Measurements from ENCODE around the gene RANBP17.
"Not testable (repeated sequence)": the region's sequence is repeated elsewhere in the genome, so short reads cannot be mapped to it uniquely, and the experiment has no call there.

The RANBP17 gene

DNA sequence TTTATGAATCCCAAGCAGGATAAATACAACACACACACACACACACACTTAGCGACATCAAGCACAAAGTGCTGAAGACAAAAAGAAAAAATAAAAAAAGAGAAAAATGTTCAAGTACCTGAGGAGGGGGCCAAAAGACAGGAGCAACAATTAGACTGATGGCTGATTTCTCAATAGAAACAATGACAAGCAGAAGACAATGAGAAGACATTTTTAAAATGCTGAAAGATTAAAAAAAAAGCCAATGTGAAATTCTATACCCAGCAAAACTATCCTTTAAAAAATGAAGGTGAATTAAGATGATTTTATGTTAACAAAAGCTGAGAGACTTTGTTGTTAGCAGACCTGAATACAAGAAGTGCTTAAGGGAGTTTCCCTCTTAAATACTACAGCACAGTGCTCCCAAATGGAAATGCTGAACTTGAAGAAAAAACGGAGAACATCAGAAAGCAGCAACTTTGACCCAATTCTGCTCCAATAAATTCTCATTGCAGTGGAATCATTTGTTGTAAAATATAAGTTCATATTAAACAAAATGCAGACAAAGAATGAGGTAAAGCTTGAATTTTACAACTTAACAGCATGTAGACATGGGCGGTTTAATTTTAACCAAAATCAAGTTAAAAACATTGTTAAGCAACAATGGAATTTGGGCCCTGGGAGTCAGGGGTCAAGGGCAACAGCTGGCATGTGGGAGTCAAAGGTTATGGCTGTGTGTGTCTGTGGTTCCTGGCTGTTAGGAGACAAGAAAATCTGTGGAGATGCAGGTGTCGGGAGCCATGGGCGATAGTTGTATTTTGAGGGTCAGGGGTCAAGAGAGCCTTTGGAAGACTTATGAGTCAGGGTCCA is 776 bp upstream of the RANBP17 start:
- TF ChIP-seq, protein P1, sequence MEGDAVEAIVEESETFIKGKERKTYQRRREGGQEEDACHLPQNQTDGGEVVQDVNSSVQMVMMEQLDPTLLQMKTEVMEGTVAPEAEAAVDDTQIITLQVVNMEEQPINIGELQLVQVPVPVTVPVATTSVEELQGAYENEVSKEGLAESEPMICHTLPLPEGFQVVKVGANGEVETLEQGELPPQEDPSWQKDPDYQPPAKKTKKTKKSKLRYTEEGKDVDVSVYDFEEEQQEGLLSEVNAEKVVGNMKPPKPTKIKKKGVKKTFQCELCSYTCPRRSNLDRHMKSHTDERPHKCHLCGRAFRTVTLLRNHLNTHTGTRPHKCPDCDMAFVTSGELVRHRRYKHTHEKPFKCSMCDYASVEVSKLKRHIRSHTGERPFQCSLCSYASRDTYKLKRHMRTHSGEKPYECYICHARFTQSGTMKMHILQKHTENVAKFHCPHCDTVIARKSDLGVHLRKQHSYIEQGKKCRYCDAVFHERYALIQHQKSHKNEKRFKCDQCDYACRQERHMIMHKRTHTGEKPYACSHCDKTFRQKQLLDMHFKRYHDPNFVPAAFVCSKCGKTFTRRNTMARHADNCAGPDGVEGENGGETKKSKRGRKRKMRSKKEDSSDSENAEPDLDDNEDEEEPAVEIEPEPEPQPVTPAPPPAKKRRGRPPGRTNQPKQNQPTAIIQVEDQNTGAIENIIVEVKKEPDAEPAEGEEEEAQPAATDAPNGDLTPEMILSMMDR (IDR thresholded peaks at IDR 0.05; ENCODE audit: low read depth, low read length, missing control alignments) = no peak
- DNase-seq (ENCODE audit: extremely low read depth, low read depth) = no peak
- H3K4me3 ChIP-seq (replicated peaks; ENCODE audit: low read depth, low read length) = peak overlapping the region; percentile 64; the same call in 1 of the 2 replicates

DNA sequence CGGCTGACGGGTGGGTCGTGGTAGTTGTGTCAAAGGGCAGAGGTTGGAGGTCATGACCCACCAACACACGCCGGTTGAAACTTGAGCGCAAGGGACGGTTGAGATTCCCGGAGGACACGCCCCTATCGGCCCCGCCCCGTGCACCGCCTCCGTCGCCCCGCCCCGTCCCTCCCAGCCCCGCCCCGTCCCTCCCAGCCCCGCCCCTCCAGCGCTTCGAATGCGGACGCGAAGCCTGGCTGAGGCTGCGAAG is 226 bp upstream of the RANBP17 start:
- H3K4me3 ChIP-seq (replicated peaks; ENCODE audit: low read depth, low read length) = peak overlapping the region; percentile 64
- DNase-seq (ENCODE audit: extremely low read depth, low read depth) = no peak

DNA sequence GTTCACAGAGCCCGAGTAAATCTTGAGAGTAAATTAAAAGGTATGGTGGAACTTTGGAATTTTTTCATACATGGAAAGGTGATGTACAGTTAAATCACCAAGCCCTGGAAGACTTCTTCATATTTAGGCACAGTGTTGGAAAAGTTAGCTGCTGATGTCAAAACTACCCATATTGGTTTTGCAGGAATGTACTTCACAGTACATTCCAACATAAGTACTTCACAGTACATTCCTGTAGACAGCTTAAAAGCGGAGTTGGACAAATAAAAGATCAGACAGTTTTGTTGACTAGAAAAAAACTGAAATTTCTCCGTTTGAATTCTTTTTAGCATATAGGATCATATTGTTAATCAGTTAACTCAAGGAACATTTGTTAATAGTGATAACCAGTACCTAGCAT is 1.8 kb downstream of the RANBP17 start:
- TF ChIP-seq, protein P1 (IDR thresholded peaks at IDR 0.05; ENCODE audit: low read depth, low read length, missing control alignments) = no peak
- H3K4me3 ChIP-seq (replicated peaks; ENCODE audit: low read depth, low read length) = no peak overlapping the region
- DNase-seq (ENCODE audit: extremely low read depth, low read depth) = no peak

More for the DNA sequence above, 226 bp upstream of the RANBP17 start:
- TF ChIP-seq, protein P1 (IDR thresholded peaks at IDR 0.05; ENCODE audit: low read depth, low read length, missing control alignments) = no peak

DNA sequence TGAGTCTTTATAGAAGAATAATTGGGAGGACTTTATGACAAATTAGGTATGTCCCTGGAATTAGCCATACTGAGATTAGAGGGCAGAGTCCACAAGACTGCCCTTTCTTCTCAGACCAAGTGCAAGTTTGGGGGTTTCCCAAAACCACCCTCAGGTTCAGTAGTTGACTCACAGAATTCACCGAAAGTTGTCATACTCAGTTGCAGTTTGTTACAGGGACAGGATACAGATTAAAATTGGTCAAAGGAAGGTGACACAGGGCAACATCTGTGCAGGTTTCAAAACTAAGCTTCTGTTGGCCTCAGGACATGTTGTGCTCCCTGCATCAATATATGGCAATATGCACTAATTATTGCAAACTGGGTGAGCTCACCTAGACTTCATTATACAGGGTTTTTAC is 3.8 kb downstream of the RANBP17 start:
- TF ChIP-seq, protein P1 (IDR thresholded peaks at IDR 0.05; ENCODE audit: low read depth, low read length, missing control alignments) = no peak
- DNase-seq (ENCODE audit: extremely low read depth, low read depth) = no peak
- H3K4me3 ChIP-seq (replicated peaks; ENCODE audit: low read depth, low read length) = no peak overlapping the region

DNA sequence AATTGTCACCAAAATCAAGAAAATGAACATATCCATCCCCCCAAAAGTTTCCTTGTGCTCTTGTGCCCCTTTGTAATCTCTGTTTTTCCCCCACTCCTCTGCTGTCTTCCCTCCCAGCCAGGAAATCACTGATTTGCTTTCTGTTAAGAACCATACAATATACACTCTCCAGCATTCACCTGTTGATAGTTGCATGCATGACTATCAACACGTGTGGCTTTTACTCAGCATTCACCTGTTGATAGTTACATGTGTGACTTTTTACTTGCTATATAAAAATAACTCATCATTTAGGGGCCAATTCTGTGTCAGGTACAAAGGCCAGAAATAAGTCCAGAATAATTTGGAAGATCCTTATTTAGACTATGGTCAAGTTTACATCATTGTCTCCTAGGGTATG is 6.0 kb downstream of the RANBP17 start:
- TF ChIP-seq, protein P1 (IDR thresholded peaks at IDR 0.05; ENCODE audit: low read depth, low read length, missing control alignments) = no peak
- DNase-seq (ENCODE audit: extremely low read depth, low read depth) = no peak
- H3K4me3 ChIP-seq (replicated peaks; ENCODE audit: low read depth, low read length) = no peak overlapping the region

DNA sequence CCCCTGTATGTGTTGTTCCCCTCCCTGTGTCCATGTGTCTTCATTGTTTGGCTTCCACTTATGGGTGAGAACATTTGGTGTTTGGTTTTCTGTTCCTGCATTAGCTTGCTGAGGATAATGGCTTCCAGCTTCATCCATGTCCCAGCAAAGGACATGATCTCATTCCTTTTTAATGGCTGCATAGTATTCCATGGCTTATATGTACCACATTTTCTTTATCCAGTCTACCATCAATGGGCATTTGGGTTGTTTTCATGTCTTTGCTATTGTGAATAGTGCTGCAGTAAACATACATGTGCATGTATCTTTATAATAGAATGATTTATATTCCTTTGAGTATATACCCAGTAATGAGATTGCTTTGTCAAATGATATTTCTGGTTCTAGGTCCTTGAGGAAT is 8.6 kb downstream of the RANBP17 start:
- not testable (repeated sequence) for H3K4me3 ChIP-seq (replicated peaks; ENCODE audit: low read depth, low read length)

DNA sequence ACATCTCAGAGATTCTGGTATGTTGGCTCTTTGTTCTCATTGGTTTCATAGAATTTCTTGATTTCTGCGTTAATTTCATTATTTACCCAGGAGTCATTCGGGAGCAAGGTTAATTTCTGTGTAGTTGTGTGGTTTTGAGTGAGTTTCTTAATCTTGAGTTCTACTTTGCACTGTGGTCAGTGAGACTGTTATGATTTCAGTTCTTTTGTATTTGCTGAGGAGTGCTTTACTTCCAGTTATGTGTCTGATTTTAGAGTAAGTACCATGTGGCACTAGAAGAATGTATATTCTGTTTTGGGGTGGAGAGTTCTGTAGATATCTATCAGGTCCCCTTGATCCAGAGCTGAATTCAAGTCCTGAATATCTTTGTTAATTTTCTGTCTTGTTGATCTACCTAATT is 12.2 kb downstream of the RANBP17 start:
- no peak overlapping the region for H3K4me3 ChIP-seq (replicated peaks; ENCODE audit: low read depth, low read length)
- DNase-seq (ENCODE audit: extremely low read depth, low read depth) = no peak
- TF ChIP-seq, protein P1 (IDR thresholded peaks at IDR 0.05; ENCODE audit: low read depth, low read length, missing control alignments) = no peak

More for the DNA sequence above, 8.6 kb downstream of the RANBP17 start:
- not testable (repeated sequence) for DNase-seq (ENCODE audit: extremely low read depth, low read depth)

Data from HFF-Myc (cell line).